Activated CD4-positive, alpha-beta T cell treated with anti-CD3 and anti-CD28 coated beads for 4 hours (primary cell): ENCODE results near the gene C6orf118.

Experiments used
- DNase-seq, 2 donors: peaks; one replicate each; pipeline ENCODE4 v3.0.0-alpha.2; 2020

Gene C6orf118

DNA sequence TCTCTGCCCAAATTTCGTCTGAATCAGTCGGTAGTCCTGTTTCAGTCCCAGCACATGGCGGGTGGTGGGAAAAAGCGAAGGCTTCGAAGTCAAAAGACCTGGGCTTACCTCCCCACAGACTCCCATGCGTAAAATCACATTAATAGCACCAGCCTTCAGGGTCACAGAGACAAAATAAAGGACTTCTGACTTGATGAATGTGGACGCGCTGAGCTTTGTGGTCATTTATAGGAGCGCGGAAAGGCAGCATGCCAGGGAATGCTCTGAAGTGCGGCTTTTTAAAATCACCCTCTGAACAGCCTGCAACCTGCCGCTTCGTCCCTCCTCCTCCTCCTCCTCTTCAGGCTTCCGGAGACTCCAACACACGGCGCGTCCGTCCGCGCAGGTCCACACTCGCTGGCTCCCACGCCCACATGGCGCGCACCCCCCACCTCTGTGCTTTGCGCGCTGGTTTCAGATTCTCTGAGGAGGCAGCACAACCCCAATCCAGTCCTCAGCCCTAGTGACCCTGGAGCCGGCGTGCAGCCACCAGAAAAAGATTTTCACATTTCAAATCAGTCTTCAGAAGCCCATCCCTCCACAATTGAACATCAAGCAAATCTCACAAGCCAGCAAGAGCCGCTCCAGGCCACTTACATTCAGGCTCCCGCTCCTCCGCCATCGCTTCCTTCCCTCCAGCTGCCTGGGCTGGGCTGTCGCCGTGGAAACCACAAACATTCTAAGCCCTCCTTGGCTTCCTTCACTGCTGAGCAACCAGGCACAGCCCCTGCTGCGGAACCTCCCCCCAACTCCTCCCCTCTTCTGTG, at the start of gene C6orf118:
Gene C6orf118, minus strand, starts transcription at position 680 of the 806 bp plus-strand sequence. Its CDS starts 19 bp downstream, at position 661.
- no peak for DNase-seq

DNA sequence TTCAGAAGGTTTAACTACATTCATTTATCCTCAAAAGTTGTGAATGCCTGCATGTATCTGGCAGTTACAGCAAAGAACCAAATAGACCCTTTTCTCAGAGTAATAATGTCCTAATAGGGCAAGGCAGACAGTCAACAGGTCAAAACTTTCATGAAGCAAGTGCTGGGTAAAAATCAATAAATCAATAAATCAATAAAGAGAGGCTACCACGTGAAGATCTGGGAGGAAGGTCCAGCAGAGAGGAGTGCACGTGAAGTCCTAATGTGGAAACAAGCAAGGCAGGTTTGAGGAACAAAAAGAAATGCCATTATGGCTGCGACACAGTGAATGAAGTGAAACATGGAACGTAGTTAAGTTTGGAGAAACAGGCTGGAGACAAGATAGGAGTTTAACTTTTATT, 36.3 kb upstream of the C6orf118 start:
- DNase-seq = no peak

DNA sequence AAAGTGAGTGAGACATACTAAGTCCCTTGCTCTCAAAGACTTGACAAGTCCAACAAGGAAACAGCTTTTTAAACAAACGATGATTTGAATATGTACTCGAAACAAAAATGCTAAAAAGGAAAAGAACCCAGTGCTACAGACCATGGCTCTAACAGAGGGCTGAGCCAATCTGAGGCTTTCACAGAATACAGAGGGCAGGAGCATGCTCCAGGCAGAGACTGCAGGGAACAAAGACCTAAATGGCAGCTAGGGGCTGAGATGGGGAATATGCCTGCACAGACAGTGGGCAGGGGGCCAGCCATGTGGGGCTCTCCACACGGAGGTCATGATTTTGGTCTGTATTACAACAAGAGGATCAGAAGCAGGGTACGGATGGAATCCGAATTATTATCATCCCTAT, 31.1 kb upstream of the C6orf118 start:
- no peak for DNase-seq

DNA sequence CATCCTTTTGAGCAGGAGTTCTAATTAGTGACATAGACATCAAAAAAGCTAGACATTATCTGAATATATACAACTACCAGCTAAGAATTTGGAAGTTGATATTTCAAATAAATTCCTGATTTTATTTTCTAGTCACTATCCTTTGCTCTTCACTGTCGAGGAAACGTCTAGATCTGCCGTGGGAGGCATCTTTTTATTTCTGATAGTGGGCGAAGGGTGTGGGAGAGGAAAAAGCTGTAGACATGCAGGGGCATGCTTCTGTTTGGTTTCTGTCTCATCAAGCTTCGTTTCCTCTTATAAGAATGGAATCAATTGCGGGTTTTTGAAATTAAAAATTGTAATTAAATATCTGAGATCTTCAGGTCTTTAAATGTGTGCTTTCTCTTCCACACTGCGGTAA, 16.2 kb upstream of the C6orf118 start:
- no peak for DNase-seq

DNA sequence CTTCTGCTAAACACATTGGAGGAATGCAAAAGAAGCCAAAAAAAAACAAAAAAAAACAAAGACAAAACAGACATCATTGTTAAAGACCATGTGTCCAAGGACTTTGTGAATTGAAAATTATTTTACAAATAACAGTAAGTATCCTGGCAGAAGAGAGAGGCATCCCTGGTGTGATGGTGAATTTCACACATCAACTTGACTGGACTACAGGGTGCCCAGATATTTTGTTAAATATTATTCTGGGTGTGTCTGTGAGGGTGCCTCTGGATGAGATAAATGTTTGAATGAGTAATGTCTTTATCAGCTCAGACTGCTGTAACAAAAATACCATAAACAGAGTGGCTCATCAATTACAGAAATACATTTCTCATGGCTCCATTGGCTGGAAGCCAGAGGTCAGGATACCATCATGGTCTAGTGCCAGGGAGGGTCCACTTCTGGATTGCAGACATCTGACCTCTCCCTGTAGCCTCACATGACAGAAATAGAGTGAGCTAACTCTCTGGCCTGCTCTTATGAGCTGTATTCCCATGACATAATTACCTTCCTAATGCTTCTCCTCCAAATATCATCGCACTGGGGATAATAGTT, 12.2 kb upstream of the C6orf118 start:
- no peak for DNase-seq

DNA sequence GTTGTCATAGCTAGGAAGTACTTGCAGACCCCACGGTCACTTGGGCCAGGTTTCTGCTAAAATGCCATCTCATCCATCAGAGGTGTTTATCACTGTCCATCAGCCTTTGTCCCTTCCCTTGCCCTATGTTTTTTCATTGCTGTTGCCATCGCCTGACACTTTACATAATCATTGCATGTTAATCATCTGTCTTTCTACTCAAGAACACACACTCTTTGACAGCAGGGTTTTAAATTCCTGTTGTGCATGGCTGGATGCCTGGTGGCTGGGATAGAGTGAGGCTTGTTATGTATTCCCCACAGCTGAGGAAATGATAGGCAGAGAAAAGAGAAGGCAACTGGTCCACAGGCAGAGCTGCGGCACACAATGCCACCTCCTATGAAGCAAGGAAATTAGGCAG, 11.7 kb upstream of the C6orf118 start:
- no peak for DNase-seq

DNA sequence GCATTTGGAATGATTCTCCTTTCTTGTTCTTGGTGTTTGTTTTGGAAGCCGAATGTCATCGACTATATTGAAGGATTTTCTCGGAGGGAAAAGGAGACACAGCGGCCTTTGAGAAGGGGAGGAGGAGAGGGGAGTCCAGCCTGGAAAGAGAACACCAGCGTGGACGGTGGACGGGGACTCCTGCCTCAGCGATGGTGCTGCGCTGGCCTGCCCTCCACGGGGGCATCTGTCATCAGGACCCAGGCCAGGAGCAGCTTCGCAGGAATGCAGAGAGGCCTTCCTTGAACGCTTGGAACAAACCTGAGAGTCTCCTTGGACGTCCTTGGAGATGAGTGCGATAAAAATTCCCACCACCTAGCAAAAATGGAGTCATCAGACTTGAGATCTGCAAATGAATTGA, 8.3 kb upstream of the C6orf118 start:
- no peak for DNase-seq

DNA sequence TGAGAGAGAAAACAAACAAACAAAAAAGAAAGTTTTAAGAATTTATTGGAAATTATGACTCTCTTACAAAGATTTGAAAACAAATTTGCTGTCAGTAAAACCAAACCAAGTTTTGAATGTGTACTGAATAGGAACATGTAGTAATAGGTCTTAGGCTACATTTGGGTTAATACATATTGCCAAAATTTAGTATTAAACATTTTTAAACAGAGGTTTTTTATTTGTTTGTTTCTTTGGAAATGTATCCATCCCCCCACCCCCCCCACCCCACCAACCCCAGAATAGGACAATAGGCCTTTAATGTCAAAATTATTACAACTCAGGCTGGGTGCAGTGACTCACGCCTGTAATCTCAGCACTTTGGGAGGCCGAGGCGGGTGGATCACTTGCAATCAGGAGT, 2.5 kb downstream of the C6orf118 start:
- no peak for DNase-seq

DNA sequence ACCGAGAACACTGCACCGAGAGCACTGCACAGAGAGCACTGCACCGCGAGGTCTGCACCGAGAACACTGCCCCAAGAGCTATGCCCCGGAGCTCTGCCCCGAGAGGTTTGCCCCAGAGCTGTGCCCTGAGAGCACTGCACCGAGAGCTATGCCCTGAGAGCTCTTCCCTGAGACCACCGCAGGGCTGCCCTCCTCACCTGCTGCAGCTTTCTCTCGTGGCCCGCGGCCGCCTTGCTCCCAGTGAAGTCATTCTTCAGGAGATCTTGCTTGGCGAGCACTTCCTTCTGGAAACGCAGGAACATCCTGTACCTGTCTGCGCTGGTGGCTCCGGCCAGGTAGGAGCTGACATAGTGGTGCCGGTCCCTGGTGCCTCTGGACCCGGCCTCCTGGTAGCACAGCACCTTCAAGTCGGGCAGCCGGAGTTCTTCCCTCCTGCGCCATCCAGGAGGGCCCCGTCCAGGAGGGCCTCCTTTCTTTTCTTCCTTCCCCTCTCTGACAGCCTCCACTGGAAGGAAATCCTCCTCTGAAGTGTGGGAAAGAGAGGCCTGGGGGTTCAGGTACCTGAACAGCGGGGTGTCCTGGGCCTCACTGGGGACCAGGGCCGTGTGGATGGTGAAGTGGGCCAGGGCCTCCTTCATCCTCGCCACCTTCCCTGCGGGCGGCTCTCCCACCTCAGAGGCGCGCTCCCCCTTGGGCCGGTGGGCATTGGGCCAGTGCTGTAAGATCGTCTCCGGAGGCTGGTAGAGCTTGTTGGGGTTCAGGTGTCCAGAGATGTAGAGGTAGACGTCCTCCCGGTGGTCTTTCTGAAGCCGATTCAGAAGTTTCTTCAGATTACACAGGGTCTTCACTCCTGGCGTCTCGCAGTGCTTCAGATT, 7.8 kb downstream of the C6orf118 start:
- DNase-seq = no peak

DNA sequence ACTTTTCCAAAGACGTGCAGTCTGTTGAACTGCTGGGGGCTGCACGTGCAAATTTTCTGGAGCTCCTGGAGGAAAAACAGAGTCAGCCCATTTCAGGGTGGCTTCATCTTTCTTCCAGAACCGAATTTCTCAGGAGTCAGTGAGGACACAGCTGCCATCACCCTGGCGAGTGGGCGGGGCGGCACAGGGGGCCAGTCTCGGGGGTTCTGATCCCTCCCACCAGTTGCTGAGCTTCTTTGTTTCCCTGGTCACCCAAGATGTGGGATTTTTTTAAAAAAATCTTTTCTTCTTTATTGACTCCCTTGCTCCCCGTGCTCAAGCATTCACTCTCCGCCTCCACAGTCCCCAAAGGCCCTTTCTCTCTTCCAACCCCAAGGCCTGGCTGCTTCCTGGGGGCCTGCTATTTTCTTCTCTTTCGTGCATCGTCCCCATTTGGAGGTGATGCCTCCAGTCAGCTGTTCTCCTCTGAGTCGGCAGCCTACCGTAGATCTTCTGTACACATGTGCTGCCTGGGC, 8.9 kb downstream of the C6orf118 start:
- DNase-seq = no peak

DNA sequence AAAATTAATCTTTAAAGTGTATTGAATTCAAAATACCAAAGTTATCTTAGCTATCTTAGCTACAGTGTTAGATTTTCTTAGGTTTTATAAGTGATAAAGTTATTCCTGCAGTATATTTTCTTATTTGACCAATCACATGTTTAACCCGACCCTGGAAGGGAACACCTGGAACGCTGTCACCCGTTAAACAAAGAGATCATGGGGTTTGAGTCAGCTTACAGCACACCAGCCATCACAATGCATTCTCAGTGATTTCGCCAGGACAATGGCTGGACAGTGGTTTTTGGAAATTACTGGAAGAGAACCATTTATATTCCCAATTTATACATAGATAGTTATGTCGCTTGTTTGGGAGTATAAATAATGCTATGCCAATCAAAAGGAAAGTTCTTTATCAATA, 10.5 kb downstream of the C6orf118 start:
- DNase-seq = no peak

DNA sequence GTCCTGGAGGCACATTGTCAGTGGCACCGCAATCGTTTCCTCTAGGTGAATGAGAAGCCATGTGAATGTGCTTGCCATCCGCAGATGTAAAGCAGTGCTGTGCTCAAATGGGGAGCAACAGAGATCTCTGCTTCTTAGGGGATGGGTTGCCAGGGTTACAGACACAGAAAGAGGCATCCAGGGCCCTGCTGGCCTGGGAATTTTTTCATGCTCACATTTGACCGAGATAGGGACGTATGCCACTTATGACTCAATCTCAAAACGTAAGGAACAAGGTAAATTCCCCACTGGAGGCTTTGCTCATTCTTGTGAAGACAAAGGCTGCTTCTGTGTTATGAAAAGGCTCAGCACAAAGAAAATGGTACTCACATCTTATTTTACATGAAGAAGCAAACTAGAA, 11.0 kb downstream of the C6orf118 start:
- DNase-seq = no peak

DNA sequence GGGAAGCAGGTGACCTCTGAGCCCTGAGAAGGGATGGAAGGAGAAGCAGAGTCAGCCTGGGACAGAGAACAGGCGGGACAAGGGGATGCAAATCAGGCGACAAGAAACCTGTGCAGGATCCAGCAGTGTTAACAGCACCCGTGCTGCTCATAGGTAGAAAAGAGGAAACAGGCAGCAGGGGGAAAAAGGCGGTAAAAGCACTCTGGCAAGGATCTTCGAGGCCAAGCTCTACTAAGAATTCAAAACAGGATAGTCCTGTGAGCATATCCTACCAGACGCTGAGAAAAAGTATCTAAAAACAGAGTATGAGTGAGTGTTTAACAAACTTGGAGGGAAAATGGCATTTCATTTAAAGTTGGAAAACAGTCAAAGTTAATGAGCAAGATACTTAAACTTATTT, 16.7 kb downstream of the C6orf118 start:
- DNase-seq = no peak

DNA sequence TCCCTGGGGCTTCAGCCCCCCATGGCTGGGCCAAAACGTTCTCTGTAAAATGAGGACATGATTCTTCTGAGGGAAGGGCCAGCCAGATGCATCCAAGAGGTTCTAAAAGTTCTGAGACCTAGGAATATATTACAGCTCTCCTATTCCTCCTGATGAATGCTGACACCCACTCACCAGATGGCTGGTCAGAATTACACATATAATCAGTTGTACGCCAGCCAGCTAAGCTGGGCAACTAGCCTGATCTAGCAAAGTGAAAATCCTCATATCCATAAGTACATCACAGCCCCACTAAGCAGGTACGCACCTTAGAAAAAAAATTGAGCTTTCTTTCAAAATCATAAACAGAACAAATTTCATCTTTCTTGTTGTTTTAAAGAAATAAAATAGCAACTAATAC, 34.8 kb downstream of the C6orf118 start:
- DNase-seq = no peak

DNA sequence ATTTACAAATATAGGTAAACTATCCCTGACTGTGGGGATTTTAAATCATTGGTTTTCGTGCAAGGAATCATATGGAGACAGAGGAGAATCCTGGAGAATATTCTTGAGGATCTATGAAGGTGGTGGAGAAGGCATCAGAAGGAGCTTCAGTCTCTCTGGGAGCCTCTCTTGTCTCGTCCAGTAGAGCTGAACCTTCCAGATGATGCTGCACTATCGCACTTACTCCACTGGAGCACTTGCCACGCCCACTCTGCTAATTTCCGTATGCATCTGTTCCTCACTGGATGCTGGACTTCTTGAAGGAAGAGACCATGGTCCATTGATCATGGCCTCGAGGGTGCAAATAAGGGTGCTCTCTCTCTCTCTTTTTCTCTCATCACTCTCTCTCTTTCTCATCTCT, 36.8 kb downstream of the C6orf118 start:
- no peak for DNase-seq

DNA sequence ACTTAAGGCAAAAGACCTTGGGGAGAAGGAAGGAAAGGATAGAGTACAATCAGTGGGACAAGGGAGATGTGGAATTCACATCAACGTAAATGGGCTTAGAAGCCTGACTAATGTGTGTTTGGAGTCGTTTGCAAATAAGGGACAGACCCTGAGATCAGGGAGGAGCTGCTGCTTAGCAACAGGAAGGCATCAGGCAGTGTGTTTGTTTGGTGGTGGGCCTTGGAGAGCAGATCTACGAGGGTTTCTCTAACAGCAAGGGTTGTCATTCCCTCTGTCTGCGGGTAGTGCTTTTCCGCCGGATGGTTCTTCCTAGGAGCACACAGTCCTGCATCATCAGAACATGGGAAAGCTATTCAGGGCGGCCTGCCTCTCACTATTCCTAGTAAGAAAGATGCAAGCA, 40.4 kb downstream of the C6orf118 start:
- no peak for DNase-seq

DNA sequence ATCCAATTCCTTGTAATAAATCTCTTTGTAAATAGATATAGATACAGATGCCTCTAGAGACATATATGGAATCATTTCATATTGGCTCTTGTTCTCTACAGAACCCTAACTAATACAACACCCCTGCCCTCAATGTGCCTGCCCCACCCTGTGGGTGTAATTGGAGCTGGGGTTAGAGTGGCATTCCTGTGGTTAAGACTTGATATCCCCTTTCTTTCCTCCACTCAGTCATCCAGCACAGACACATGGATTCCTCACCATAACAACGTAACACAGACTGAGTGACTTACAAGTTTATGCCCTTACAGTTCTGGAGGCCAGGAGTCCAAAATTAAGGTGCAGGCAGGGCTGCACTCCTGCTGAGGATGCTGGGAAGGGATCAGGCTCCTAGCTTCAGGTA, 42.8 kb downstream of the C6orf118 start:
- no peak for DNase-seq

DNA sequence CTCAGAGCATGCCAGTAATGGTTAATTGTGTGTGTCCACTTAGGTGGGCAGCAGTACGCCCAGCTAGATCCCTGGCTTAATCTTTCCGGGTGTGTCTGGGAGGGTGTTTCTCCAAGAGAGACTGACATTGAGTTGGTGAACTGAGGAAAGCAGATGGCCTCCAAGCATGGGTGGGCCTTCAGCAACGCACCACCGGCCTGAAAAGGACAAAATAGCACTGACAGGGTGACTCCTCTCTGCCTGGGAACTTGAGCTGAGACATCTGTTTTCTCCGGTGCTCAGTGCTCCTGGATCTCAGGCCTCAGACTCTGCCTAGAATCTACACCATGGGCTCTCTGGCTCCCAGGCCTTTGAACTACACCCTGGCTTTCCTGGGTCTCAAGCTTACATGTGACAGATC, 43.2 kb downstream of the C6orf118 start:
- no peak for DNase-seq

DNA sequence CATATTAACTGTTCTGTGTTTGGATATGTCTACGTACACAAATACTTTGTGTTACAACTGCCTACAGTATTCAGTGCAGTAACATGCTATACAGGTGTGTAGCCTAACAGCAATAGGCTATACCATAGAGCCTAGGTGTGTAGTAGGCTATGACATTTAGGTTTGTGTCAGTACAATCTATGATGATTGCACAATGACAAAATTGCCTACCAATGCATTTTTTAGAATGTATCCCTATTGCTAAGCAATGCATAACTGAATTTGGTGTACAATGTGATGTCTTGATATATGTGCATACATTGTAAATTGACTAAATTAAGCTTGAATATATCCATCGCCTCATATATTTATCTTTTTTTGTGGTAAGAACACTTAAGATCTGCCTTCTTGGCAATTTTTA, 48.9 kb downstream of the C6orf118 start:
- no peak for DNase-seq

DNA sequence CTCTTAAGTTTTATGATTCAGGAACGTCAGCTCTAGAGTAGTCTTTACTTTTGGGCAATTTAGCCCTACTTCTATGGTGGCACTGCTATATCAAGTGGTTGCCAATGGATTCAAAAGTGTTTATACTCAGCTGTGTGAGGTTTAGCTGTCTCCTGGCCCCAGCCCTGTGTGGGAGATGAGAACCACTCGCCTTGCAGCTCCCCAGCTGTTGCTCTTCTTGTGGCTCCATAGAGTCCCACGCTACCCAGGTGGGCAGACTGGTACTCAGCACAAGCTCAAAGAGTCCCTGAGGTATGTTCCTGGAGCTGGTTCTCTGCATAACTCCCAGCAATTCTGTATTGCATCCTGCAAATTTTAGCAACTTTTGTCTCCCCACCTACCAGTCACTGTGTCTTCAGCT, 59.6 kb downstream of the C6orf118 start:
- no peak for DNase-seq

DNA sequence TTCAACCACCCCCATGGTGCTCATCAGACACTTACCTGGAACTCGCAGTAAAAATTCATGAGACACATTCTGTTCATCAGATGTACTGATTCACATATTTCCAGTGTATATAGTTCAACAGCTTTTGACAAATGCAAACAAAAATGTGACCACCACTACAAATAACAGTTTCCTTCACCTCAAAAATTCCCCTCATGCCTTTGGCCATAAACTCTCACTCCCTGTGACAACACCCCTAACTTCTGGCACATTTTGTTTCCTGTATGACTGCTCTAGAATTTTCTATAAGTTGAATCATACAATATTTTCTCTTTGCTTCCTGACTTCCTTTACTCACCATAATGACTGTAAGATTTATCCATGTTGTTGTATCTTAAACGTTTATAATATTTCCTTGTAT, 63.7 kb downstream of the C6orf118 start:
- DNase-seq = no peak

DNA sequence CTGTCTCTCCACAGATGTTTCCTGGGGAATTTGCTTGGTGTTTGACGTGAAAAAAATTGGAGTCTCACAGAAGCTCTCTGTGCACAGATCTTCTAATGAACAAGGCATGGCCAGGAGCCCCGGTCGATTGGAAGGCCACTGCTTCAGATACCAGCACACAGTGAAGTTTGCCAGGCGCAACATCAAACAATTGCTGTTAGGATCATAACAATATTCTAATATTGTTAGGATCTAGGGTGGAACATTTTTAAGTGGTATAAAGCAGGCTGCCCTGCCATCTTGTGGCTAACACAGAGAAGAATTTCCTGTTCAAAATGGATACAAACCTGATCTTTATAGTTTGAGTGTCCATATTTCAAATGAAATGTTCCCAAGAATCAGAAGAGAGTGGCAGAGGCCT, 64.1 kb downstream of the C6orf118 start:
- DNase-seq = no peak

DNA sequence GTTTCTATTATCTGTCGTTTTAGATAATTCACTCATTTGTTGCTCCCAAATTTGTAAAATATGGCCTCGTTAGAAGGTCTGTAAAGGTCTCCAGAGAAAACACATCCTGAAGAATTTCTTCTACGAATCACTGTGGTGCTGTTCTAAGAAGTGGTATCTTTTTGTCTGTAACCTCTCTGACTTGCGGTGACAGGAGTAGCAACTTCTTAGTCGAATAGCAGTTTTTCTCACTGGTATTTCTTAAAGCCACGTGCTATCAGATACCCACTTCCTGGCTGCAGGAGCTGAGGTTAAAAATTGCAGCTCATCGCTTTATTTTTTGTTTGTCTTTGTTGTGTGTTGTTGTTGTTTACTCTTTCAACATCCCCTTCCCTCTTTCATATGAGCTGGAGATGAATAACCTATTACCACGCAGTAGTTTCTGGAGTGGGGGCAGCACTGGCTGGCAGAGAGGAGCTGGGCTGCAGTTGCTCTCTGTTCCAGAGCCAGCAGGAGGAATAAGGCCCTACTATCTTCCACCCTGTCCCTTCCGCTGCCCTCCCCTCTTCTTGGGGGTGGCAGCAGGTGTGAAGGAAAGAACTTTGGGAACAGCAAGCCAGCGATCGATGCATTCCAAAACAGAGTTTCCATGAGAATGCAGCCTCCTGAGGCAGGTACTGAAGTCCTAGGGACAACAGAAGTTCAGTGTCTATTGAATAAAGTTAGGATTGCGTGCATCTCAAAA, 64.7 kb downstream of the C6orf118 start:
- DNase-seq = no peak
